IPS-15b (cell line): ENCODE measurements around the gene FAAP100.

Experiments
- H3K27me3 ChIP-seq: one replicate; pipeline ENCODE4 v1.6.1; 2013; ENCODE audit warnings: low read length; ENCODE audit not compliant: control insufficient read depth, insufficient read depth
- H3K36me3 ChIP-seq: one replicate; pipeline ENCODE4 v1.6.1; 2013; ENCODE audit warnings: low read length; ENCODE audit not compliant: control insufficient read depth, insufficient read depth
- H3K4me1 ChIP-seq: one replicate; pipeline ENCODE4 v1.6.1; 2013; ENCODE audit warnings: mild to moderate bottlenecking, low read length; ENCODE audit not compliant: control insufficient read depth, insufficient read depth
- H3K4me3 ChIP-seq: one replicate; pipeline ENCODE4 v1.5.1; 2013; ENCODE audit warnings: low read depth, low read length
- H3K9ac ChIP-seq: one replicate; pipeline ENCODE4 v1.6.1; 2013; ENCODE audit warnings: low read depth, mild to moderate bottlenecking, low read length
- H3K9me3 ChIP-seq: one replicate; pipeline ENCODE4 v1.6.1; 2013; ENCODE audit warnings: mild to moderate bottlenecking, low read length; ENCODE audit not compliant: control insufficient read depth, insufficient read depth

Gene FAAP100

GRCh38 chr17:81573794-81574642, 21.9 kb upstream of the FAAP100 start:
- Histone ChIP-seq H3K9me3 (no peaks in the 10 kb centered on the region), H3K4me1 (no peaks in the 10 kb centered on the region), H3K9ac (no peak overlapping the region), H3K4me3 (no peak overlapping the region), H3K27me3 (no peaks in the 10 kb centered on the region), H3K36me3 (peaks cover 40% of the 10 kb centered on the region)

GRCh38 chr17:81572563-81573168, 20.5 kb upstream of the FAAP100 start:
- no peaks in the 10 kb centered on the region for H3K9me3 ChIP-seq
- no peaks in the 10 kb centered on the region for H3K4me1 ChIP-seq
- H3K27me3 ChIP-seq, result no peaks in the 10 kb centered on the region
- H3K4me3 ChIP-seq, result no peak overlapping the region
- H3K9ac ChIP-seq, result no peak overlapping the region
- H3K36me3 ChIP-seq, result peaks cover 48% of the 10 kb centered on the region

- Histone ChIP-seq H3K9me3 (no peaks in the 10 kb centered on the region), H3K27me3 (no peaks in the 10 kb centered on the region), H3K9ac (no peak overlapping the region), H3K36me3 (peaks cover 61% of the 10 kb centered on the region), H3K4me3 (no peak overlapping the region), H3K4me1 (no peaks in the 10 kb centered on the region)
These were observed 18.8 kb upstream of the FAAP100 start for GRCh38 chr17:81570964-81571363.

DNA sequence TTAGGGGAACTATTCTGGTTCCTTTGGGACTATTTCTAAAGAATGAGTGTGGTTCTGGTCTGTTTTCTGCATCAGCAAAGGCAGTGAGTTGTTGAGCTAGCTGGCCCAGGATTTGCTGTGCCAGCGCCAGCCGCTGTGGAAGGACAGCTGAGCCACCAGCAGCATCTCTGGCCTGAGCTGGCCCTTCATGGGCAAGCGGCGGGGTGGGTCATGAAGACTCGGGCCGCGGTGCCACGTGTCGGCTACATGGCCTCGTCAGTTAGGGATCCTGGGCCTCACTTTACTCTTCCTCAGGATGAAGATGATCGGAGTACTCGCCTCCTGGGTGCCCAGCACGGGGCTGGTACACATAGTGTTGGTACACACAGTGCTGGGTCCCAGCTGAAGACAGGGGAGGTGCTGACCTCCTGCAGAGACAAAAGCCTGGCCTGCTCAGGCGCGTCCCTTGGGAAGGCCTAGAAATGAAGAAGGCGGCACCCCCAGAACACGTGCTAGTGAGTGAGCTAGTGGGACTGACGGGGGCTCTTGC, 17.9 kb upstream of the FAAP100 start:
- H3K27me3 ChIP-seq, result no peaks in the 10 kb centered on the region
- no peak overlapping the region for H3K4me3 ChIP-seq
- H3K9me3 ChIP-seq, result no peaks in the 10 kb centered on the region
- peaks cover 68% of the 10 kb centered on the region for H3K36me3 ChIP-seq
- no peak overlapping the region for H3K9ac ChIP-seq
- H3K4me1 ChIP-seq, result no peaks in the 10 kb centered on the region

GRCh38 chr17:81568416-81568815, 16.3 kb upstream of the FAAP100 start:
- Histone ChIP-seq H3K27me3 (no peaks in the 10 kb centered on the region), H3K4me3 (no peak overlapping the region), H3K4me1 (no peaks in the 10 kb centered on the region), H3K36me3 (peaks cover 74% of the 10 kb centered on the region), H3K9ac (no peak overlapping the region), H3K9me3 (no peaks in the 10 kb centered on the region)

GRCh38 chr17:81567191-81567590, 15.0 kb upstream of the FAAP100 start:
- Histone ChIP-seq H3K9ac (no peak overlapping the region), H3K4me3 (no peak overlapping the region), H3K4me1 (no peaks in the 10 kb centered on the region), H3K9me3 (no peaks in the 10 kb centered on the region), H3K27me3 (no peaks in the 10 kb centered on the region), H3K36me3 (peaks cover 77% of the 10 kb centered on the region)

- Histone ChIP-seq H3K27me3 (no peaks in the 10 kb centered on the region), H3K36me3 (peaks cover 76% of the 10 kb centered on the region), H3K9ac (no peak overlapping the region), H3K4me3 (no peak overlapping the region), H3K9me3 (no peaks in the 10 kb centered on the region), H3K4me1 (no peaks in the 10 kb centered on the region)
These were observed 14.4 kb upstream of the FAAP100 start for GRCh38 chr17:81566461-81567126.

DNA sequence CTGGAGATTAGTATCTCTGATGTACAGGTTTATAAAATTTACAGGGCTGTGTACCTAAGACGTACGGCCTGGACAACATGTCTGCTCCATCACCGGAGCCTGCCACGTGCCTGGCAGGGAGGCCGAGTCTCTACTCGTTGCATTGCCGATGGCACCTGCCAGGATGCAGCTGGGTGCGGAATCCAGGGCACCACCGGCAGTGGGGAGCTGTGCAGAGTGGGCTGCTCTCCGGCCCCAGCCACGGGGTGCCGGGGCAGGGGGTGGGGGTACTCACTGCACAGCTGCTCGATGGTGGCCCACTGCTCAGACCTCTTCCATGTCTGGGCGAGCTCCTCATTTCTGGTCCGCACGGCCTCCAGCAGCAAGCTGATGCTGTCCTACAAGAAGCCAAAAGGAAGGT, 13.1 kb upstream of the FAAP100 start:
- Histone ChIP-seq H3K4me1 (no peaks in the 10 kb centered on the region), H3K9ac (no peak overlapping the region), H3K9me3 (no peaks in the 10 kb centered on the region), H3K27me3 (no peaks in the 10 kb centered on the region), H3K36me3 (peaks cover 70% of the 10 kb centered on the region), H3K4me3 (no peak overlapping the region)

DNA sequence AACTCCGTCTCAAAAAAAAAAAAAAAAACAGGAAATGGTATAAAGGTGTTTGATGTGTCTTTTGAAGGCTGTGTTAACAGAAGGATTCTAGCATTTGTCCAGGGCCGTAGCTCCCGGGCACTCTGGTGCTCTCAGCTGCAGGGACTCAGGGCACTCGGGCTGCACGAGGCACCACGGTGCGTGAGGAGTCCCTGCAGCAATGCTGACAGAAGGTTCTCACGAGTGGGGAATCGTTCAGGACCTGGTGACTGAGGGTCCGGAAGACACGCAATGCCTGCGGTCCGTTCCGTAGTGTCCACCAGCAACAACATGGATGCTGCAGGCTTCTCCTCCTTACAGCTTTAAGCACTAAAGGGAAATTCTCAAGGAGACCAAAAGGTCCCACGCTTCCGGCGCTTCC, 12.6 kb upstream of the FAAP100 start:
- no peak overlapping the region for H3K9ac ChIP-seq
- H3K9me3 ChIP-seq, result no peaks in the 10 kb centered on the region
- H3K4me3 ChIP-seq, result no peak overlapping the region
- H3K27me3 ChIP-seq, result no peaks in the 10 kb centered on the region
- peaks cover 65% of the 10 kb centered on the region for H3K36me3 ChIP-seq
- H3K4me1 ChIP-seq, result no peaks in the 10 kb centered on the region

GRCh38 chr17:81563861-81564586, 11.9 kb upstream of the FAAP100 start:
- Histone ChIP-seq H3K9ac (no peak overlapping the region), H3K4me3 (no peak overlapping the region), H3K36me3 (peaks cover 63% of the 10 kb centered on the region), H3K27me3 (no peaks in the 10 kb centered on the region), H3K9me3 (no peaks in the 10 kb centered on the region), H3K4me1 (no peaks in the 10 kb centered on the region)

DNA sequence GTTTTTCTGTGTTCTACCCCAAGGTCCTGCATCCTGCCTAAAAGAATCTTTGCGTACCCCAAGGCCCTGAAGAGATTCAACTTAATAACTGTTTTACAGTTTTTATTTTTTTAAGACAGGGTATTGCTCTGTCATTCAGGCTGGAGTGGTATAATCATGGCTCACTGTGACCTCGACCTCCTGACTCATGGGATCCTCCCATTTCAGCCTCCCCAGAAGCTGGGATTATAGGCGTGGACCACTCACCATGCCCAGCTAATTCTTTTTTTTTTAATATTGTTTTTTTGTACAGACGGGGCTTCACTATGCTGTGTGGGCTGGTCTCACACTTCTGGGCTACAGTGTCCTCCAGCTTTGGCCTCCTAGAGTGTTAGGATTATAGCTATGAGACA, 9.3 kb upstream of the FAAP100 start:
- H3K4me3 ChIP-seq, result no peak overlapping the region
- H3K36me3 ChIP-seq, result peaks cover 59% of the 10 kb centered on the region
- H3K4me1 ChIP-seq, result no peaks in the 10 kb centered on the region
- H3K9ac ChIP-seq, result no peak overlapping the region
- no peaks in the 10 kb centered on the region for H3K9me3 ChIP-seq
- H3K27me3 ChIP-seq, result no peaks in the 10 kb centered on the region
